Esophagus squamous epithelium (tissue), 4 donors: ENCODE results near the gene SPNS3.

Experiments used
- POLR2A ChIP-seq, 4 donors: fragments of 450-650 bp; IDR thresholded peaks; one replicate each; pipeline ENCODE4 v1.6.1; 2017; ENCODE audit warnings: antibody characterized with exemption in 4 of 4, mild to moderate bottlenecking in 4 of 4, moderate library complexity in 3 of 4
- TF ChIP-seq, protein P1 (sequence below), 6 experiments: fragments of 450-650 bp in 4 of 6; fragments of 200-600 bp in 2 of 6; sonication (generic) in 2 of 6; IDR thresholded peaks; one replicate each; pipeline ENCODE4 v1.5.1; 2016 to 2019; ENCODE audit warnings: antibody characterized with exemption in 6 of 6, mild to moderate bottlenecking in 4 of 6, moderate library complexity in 4 of 6

DNA sequence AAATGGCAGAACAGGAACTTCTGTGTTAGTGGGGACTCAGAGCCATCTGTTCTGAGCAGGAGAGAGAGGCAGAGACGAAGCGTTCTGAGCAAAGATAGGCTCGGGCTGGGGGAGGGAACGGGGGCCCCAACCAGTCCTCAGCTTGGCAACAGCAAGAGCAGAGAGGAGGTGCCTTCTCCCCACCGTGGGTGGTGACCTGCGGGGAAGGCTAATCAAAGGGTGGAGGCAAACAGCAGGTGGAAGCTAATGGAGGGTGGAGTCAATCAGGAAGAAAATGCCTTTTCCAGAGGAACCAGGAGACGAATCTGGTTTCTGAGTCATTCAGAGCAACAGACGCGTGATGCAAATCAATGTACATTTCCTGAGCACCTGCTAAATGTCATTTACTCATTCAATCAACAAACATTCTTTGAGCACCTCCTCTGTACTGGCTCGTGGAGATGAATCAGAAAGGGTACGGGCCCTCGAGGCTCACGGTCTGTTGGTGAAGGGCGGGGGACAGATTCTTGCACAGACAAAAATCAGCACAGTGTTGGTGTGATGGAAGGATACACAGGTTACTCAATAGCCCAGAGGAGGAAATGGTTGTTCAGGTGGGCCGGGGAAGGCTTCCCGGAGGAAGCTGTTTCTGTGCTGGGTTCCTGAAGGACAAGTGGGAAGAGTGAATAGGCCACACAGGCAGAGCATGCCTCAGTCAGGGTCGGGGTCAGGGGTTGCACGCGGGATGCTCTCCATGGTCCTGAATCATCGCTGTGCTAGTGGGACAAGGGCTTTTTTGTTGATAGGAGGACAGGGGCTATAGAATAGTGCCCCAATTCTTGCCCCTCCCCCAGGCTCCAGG lies 59.2 kb downstream of the SPNS3 start:
- TF ChIP-seq POLR2A (IDR thresholded peaks at IDR 0.05) = no peak
- TF ChIP-seq, protein P1, sequence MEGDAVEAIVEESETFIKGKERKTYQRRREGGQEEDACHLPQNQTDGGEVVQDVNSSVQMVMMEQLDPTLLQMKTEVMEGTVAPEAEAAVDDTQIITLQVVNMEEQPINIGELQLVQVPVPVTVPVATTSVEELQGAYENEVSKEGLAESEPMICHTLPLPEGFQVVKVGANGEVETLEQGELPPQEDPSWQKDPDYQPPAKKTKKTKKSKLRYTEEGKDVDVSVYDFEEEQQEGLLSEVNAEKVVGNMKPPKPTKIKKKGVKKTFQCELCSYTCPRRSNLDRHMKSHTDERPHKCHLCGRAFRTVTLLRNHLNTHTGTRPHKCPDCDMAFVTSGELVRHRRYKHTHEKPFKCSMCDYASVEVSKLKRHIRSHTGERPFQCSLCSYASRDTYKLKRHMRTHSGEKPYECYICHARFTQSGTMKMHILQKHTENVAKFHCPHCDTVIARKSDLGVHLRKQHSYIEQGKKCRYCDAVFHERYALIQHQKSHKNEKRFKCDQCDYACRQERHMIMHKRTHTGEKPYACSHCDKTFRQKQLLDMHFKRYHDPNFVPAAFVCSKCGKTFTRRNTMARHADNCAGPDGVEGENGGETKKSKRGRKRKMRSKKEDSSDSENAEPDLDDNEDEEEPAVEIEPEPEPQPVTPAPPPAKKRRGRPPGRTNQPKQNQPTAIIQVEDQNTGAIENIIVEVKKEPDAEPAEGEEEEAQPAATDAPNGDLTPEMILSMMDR (IDR thresholded peaks at IDR 0.05) = no peak
